IPS DF 6.9 (cell line): ENCODE measurements around the gene ONECUT3.
A peak's percentile ranks its signal among the peaks of the same experiment; 100 is the strongest.

ENCODE experiments used
- DNase-seq: peaks from one replicate; pipeline ENCODE4 v3.0.0-alpha.2; 2013; ENCODE audit warnings: low read depth, low spot score
- H3K27ac ChIP-seq: one replicate; pipeline ENCODE4 v1.5.1; 2013; ENCODE audit warnings: low read length, control low read depth
- H3K27me3 ChIP-seq: 2 replicates; pipeline ENCODE4 v1.6.1; 2013; ENCODE audit warnings: mild to moderate bottlenecking, low read length; ENCODE audit not compliant: control insufficient read depth, insufficient read depth
- H3K36me3 ChIP-seq: 2 replicates; pipeline ENCODE4 v1.6.1; 2013; ENCODE audit warnings: low read length; ENCODE audit not compliant: control insufficient read depth, insufficient read depth
- H3K4me1 ChIP-seq: 2 replicates; pipeline ENCODE4 v1.6.1; 2013; ENCODE audit warnings: low read length; ENCODE audit not compliant: control insufficient read depth, insufficient read depth
- H3K4me3 ChIP-seq: 2 replicates; pipeline ENCODE4 v1.5.1; 2013; ENCODE audit warnings: mild to moderate bottlenecking, low read length
- H3K9me3 ChIP-seq: 2 replicates; pipeline ENCODE4 v1.6.1; 2013; ENCODE audit warnings: low read length, inconsistent platforms; ENCODE audit not compliant: control insufficient read depth, insufficient read depth
- WGBS: extraction: QIAGEN DNeasy Blood & Tissue Kit; methylation state at CpG from one replicate; pipeline ENCODE4 v1.1.7; 2013; ENCODE audit warnings: mixed read lengths, missing lambda C conversion rate; ENCODE audit not compliant: insufficient read length, insufficient coverage; 5-methylcytosine and 5-hydroxymethylcytosine counted together

Gene ONECUT3

DNA sequence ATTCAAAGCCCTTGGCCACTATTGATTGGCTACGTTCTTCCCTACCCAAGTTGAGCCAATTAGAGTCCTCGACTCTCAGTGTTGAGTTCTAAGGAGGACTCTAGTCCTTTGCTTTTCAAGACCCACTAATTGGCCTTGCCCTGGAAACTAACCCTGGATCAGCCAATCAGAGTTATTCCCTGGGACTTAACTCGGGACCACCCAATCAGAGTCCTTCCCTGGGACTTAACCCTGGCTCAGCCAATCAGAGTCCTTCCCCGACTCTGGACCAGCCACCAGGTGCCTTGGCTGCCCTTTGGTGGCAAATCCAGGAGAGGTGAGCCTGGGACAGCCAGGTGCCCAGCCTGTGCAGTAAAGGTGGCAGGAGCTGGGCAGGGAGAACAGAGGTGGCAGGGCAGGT is 30.0 kb downstream of the ONECUT3 start:
- peaks cover 9% of the 10 kb centered on the region for H3K27me3 ChIP-seq
- WGBS = no CpG with 5 or more reads among the region's 4 CpGs
- H3K4me3 ChIP-seq = no peak overlapping the region
- H3K4me1 ChIP-seq = no peaks in the 10 kb centered on the region
- H3K27ac ChIP-seq = no peak overlapping the region
- no peaks in the 10 kb centered on the region for H3K9me3 ChIP-seq
- no peak for DNase-seq
- H3K36me3 ChIP-seq = no peaks in the 10 kb centered on the region

DNA sequence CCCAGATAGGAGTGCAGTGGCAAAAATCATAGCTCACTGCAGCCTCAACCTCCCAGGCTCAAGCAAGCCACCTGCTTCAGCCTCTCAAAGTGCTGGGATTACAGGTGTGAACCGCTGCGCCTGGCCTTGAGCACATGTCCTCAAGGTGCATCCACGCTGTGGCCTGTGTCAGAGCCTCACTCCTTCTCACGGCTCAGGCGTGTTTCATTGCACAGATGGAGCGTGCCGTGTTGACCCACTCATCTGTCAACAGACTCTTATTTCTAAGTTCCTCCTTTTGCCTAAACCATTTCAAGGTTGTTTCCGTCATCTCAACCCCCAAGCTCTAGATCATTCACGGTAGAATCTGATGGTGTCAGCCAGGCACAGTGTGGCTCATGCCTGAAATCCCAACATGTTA is 30.6 kb downstream of the ONECUT3 start:
- no peak for DNase-seq
- no CpG with 5 or more reads among the region's 9 CpGs for WGBS
- Histone ChIP-seq H3K27ac (no peak overlapping the region), H3K9me3 (no peaks in the 10 kb centered on the region), H3K4me3 (no peak overlapping the region), H3K36me3 (no peaks in the 10 kb centered on the region), H3K27me3 (peaks cover 5% of the 10 kb centered on the region; the same call in 1 of the 2 replicates), H3K4me1 (0 out of 2 replicates have a peak, but pooled peaks cover 1% of the 10 kb centered on the region)

DNA sequence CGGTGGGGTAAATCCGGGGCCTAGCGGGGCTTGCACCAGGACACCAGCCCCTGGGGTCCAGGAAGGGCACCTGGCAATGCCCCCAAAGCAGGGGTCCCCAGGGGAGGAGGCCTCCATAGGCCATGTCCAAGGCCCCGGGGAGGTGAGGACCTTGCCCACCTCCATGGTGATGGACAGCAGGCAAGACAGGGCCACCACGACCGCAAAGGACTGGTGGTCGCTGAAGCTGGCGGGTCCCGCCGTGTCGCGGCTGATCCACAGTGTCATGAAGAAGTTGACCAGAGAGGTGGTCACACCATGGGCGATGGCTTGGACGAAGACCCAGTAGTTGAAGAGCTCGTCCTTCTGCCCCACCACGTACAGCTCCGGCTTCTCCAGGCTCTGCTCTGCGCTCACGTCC is 32.0 kb downstream of the ONECUT3 start:
- Histone ChIP-seq H3K36me3 (no peaks in the 10 kb centered on the region), H3K27me3 (peaks cover 3% of the 10 kb centered on the region; the same call in 1 of the 2 replicates), H3K4me3 (no peak overlapping the region), H3K27ac (no peak overlapping the region), H3K4me1 (peaks cover 5% of the 10 kb centered on the region; the same call in 1 of the 2 replicates), H3K9me3 (no peaks in the 10 kb centered on the region)
- WGBS = no CpG with 5 or more reads among the region's 19 CpGs
- no peak for DNase-seq

DNA sequence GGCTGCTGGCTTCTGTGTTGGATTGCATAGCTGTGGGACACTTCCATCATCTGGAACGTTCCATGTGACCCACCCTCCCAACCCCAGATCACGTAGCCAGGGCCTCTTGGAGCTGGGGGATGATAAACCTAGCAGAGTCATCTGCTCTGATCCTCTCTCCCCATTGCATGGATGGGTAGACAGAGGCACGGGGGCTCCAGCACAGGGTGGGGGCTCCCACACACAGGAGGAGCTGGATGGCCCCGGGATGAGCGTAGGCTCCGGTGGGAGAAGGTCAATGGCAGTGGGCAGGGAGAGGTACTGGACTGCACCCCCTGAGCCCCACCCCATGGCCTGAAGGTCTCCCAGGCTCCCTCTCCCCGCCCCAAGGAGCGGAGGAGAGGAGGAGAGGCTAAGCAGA is 33.4 kb downstream of the ONECUT3 start:
- Histone ChIP-seq H3K27me3 (peaks cover 3% of the 10 kb centered on the region; the same call in 1 of the 2 replicates), H3K4me1 (peaks cover 5% of the 10 kb centered on the region; the same call in 1 of the 2 replicates), H3K36me3 (no peaks in the 10 kb centered on the region), H3K4me3 (no peak overlapping the region), H3K9me3 (no peaks in the 10 kb centered on the region), H3K27ac (no peak overlapping the region)
- no CpG with 5 or more reads among the region's 8 CpGs for WGBS
- no peak for DNase-seq

DNA sequence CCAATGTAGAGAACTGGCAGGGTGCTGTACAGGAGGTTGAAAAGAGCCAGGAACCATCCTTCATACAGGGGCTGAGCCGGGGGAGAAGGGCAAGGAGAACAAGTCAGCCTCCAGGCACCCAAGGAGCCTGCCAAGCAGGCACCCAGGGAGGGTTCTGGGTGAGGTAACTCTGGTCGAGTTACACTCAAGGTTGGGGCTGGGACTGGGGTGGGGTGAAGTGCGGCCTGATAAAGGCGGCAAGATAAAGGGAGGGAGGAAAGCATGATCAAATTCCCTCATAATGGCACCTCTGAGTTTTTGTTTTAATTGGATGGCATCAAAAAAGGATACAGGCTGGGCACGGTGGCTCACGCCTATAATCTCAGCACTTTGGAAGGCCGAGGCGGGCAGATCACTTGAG is 33.8 kb downstream of the ONECUT3 start:
- H3K4me1 ChIP-seq = peaks cover 5% of the 10 kb centered on the region; the same call in 1 of the 2 replicates
- H3K27me3 ChIP-seq = peaks cover 3% of the 10 kb centered on the region; the same call in 1 of the 2 replicates

DNA sequence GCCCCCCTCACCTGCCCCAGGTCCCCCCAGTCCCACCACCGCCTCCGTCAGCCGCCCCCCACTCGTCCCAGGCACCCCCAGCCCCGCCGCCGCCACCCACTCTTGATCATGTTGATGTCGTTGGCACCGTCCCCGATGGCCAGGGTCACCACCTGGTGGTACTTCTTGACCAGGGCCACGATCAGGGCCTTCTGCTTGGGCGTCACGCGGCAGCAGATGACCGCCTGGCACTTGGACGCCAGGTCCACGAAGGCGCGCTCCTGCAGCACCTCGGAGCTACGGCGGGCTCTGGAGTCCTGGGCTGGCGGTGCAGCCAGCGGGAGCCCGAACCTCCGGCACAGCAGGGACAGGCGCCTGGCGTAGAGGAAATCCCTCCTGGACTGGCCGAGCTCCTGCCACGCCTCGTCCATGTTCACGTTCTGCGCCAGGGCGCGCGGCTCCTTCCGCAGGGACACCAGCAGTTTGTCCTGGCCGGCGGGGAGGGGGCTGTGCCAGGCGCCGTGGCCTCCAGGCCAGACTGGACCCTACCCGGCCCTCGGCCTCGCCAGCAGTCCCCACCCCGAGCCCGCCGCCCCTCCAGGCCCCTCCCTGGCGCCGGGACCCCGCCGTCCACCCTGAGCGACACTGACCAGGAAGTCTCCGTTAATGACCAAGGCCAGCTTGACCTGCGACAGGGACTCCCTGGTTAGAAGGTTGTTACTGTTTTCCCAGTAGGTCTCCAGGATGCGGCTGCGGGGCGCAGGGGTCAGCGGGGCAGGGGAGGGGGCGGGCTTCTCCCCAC is 36.1 kb downstream of the ONECUT3 start:
- H3K9me3 ChIP-seq = no peaks in the 10 kb centered on the region
- H3K27ac ChIP-seq = no peak overlapping the region
- H3K4me3 ChIP-seq = peak overlapping the region; percentile 7; the same call in 1 of the 2 replicates
- no CpG with 5 or more reads among the region's 59 CpGs for whole genome bisulfite sequencing
- H3K4me1 ChIP-seq = peaks cover 8% of the 10 kb centered on the region; the same call in 1 of the 2 replicates
- H3K27me3 ChIP-seq = peaks cover 3% of the 10 kb centered on the region; the same call in 1 of the 2 replicates
- no peaks in the 10 kb centered on the region for H3K36me3 ChIP-seq
- DNase-seq = no peak

More for the DNA sequence above, 33.8 kb downstream of the ONECUT3 start:
- no peaks in the 10 kb centered on the region for H3K36me3 ChIP-seq
- WGBS = no CpG with 5 or more reads among the region's 8 CpGs
- no peak overlapping the region for H3K4me3 ChIP-seq
- H3K27ac ChIP-seq = no peak overlapping the region
- H3K9me3 ChIP-seq = no peaks in the 10 kb centered on the region
- no peak for DNase-seq

DNA sequence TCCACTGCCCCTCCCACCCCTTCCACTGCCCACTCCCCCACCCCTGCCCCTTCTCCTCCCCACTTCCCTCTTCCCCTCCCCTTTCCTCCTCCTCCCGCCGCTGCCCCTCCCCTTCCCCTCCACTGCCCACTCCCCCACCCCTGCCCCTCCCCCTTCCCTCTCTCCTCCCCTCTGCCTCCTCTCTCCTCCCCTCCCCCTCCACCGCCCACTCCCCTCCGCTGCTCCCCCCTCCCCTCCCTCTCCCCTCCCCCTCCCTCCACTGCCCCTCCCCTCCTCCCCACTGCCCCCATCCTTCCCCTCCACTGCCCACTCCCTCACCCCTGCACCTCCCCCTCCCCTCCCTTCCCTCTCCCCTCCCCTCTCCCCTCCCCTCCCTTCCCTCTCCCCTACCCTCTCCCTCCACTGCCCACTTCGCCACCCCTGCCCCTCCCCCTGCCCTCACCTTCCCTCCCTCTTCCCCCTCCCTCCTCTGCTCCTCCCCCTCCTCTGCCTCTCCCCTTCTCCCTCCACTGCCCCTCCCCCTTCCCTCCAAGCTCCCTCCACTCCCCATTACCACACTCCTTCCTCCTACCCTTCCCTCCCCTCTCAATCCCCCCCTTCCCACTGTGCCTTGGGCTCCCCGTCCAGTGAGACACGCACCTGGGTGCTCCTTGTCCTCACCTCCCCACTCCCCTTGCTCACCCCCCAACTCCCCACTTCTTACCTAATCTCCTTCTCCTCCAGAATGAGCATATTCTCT is 36.9 kb downstream of the ONECUT3 start:
- H3K27ac ChIP-seq = no peak overlapping the region
- peaks cover 3% of the 10 kb centered on the region; the same call in 1 of the 2 replicates for H3K27me3 ChIP-seq
- peaks cover 11% of the 10 kb centered on the region; the same call in 1 of the 2 replicates for H3K4me1 ChIP-seq
- WGBS = no CpG with 5 or more reads among the region's 7 CpGs
- no peaks in the 10 kb centered on the region for H3K36me3 ChIP-seq
- H3K4me3 ChIP-seq = peak overlapping the region; percentile 14; the same call in 1 of the 2 replicates
- DNase-seq = no peak
- no peaks in the 10 kb centered on the region for H3K9me3 ChIP-seq

DNA sequence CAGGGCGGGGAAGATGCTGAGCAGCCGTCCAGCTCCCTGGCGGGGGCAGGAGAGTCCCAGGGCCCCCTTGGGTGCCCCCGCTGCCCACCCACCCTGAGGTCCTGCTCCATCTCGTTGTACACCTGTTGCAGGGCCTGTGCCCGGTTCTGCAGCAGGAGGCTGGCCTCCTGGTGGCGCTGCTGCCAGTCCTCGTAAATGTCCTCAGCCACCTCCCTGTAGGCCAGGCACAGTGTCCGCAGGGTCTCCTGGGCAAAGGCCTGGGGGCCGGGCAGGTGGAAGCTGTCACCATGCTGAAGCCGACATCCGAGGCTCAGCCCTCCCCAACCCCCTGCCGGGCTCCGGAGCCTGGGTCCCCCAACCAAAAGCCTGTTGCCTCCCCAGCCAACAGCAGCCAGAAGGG is 38.6 kb downstream of the ONECUT3 start:
- no peak overlapping the region for H3K27ac ChIP-seq
- DNase-seq = no peak
- H3K36me3 ChIP-seq = no peaks in the 10 kb centered on the region
- no peak overlapping the region for H3K4me3 ChIP-seq
- H3K4me1 ChIP-seq = peaks cover 16% of the 10 kb centered on the region
- no peaks in the 10 kb centered on the region for H3K9me3 ChIP-seq
- no CpG with 5 or more reads among the region's 14 CpGs for WGBS
- peaks cover 3% of the 10 kb centered on the region; the same call in 1 of the 2 replicates for H3K27me3 ChIP-seq

DNA sequence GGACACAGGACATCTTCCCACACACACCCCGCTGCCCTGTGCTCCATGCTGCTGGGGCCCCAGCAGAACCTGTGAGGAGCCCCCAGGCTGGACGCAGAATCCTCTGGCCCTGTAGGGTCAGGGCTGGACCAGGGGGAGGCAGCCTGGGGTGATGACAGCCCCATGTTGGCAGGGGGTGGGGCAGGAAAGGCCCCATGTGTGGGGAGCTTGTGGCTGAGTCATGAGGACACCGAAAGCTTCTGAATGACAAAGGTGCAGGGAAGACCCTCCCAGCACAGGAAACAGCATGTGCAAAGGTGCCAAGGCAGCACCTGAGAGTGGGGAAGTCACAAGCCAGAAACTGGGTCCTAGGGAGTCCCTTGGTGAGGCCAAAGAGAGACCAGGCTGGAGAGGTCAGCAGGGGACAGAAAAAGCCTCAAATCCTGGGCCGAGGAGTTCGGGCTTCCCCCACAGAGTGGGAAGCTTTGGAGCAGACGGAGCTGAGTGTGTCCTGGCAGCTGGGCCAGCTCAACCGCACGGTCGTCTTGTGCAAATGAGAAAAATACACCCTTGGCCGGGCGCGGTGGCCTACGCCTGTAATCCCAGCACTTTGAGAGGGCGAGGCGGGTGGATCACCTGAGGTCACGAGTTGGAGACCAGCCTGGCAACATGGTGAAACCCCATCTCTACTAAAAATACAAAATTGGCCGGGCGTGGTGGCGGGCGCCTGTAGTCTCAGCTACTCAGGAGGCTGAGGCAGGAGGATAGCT is 41.3 kb downstream of the ONECUT3 start:
- Histone ChIP-seq H3K4me1 (peaks cover 10% of the 10 kb centered on the region; the same call in 1 of the 2 replicates), H3K36me3 (no peaks in the 10 kb centered on the region), H3K27ac (no peak overlapping the region), H3K9me3 (no peaks in the 10 kb centered on the region), H3K27me3 (no peaks in the 10 kb centered on the region; the same call in 1 of the 2 replicates), H3K4me3 (no peak overlapping the region)
- whole genome bisulfite sequencing = no CpG with 5 or more reads among the region's 20 CpGs
- DNase-seq = no peak
